Testis (tissue), 2 donors: ENCODE measurements around the gene MARCHF3.

Experiments
- CTCF ChIP-seq, 3 experiments: fragments of 450-650 bp in 2 of 3; fragments of 200-600 bp in 1 of 3; sonication (generic) in 1 of 3; IDR thresholded peaks; one replicate each; pipeline ENCODE4 v1.5.1; 2016 to 2019; ENCODE audit warnings: antibody characterized with exemption in 3 of 3, mild to moderate bottlenecking in 2 of 3, moderate library complexity in 1 of 3
- POLR2A ChIP-seq: fragments of 450-650 bp; IDR thresholded peaks from one replicate; pipeline ENCODE4 v1.6.1; 2017; ENCODE audit warnings: antibody characterized with exemption, mild to moderate bottlenecking, moderate library complexity

- TF ChIP-seq POLR2A (no peak), CTCF (IDR thresholded peaks at IDR 0.05) (no peak)
These were observed 75.4 kb downstream of the MARCHF3 start for GRCh38 chr5:126954981-126955380.
